Measurements from ENCODE around the gene RTKN2.
A peak's percentile ranks its signal among the peaks of the same experiment; 100 is the strongest.
"Not testable (repeated sequence)": the region's sequence is repeated elsewhere in the genome, so short reads cannot be mapped to it uniquely, and the experiment has no call there.

RTKN2 gene

GRCh38 chr10:62249957-62250356 lies 18.7 kb downstream of the RTKN2 start:
- no peak overlapping the region for H3K4me3 ChIP-seq (replicated peaks; ENCODE audit: low read depth, low read length)
- no peak for TF ChIP-seq CTCF (IDR thresholded peaks at IDR 0.05; ENCODE audit: low read depth, low read length, missing control alignments)
- DNase-seq (ENCODE audit: extremely low read depth, low read depth): no peak

GRCh38 chr10:62248465-62248864 lies 20.2 kb downstream of the RTKN2 start:
- H3K4me3 ChIP-seq (replicated peaks; ENCODE audit: low read depth, low read length): no peak overlapping the region
- TF ChIP-seq CTCF (IDR thresholded peaks at IDR 0.05; ENCODE audit: low read depth, low read length, missing control alignments): peak; percentile 4
- DNase-seq (ENCODE audit: extremely low read depth, low read depth): no peak

GRCh38 chr10:62244785-62245467 lies 23.7 kb downstream of the RTKN2 start:
- DNase-seq (ENCODE audit: extremely low read depth, low read depth): peak; percentile 62
- no peak overlapping the region for H3K4me3 ChIP-seq (replicated peaks; ENCODE audit: low read depth, low read length)
- TF ChIP-seq CTCF (IDR thresholded peaks at IDR 0.05; ENCODE audit: low read depth, low read length, missing control alignments): peak; percentile 81

- peak overlapping the region; percentile 30; the same call in 1 of the 2 replicates for H3K4me3 ChIP-seq (replicated peaks; ENCODE audit: low read depth, low read length)
- no peak for TF ChIP-seq CTCF (IDR thresholded peaks at IDR 0.05; ENCODE audit: low read depth, low read length, missing control alignments)
Observed at GRCh38 chr10:62244088-62244487, 24.6 kb downstream of the RTKN2 start.

GRCh38 chr10:62243647-62243997 lies 25.0 kb downstream of the RTKN2 start:
- DNase-seq (ENCODE audit: extremely low read depth, low read depth): no peak
- peak overlapping the region; percentile 30 for H3K4me3 ChIP-seq (replicated peaks; ENCODE audit: low read depth, low read length)
- TF ChIP-seq CTCF (IDR thresholded peaks at IDR 0.05; ENCODE audit: low read depth, low read length, missing control alignments): no peak

More at GRCh38 chr10:62244088-62244487, 24.6 kb downstream of the RTKN2 start:
- DNase-seq (ENCODE audit: extremely low read depth, low read depth): no peak

- H3K4me3 ChIP-seq (replicated peaks; ENCODE audit: low read depth, low read length): peak overlapping the region; percentile 30
Observed at GRCh38 chr10:62242965-62243646, 25.5 kb downstream of the RTKN2 start.

GRCh38 chr10:62241521-62241920 lies 27.1 kb downstream of the RTKN2 start:
- not testable (repeated sequence) for DNase-seq (ENCODE audit: extremely low read depth, low read depth); H3K4me3 ChIP-seq (replicated peaks; ENCODE audit: low read depth, low read length)

More at GRCh38 chr10:62242965-62243646, 25.5 kb downstream of the RTKN2 start:
- peak; percentile 87 for DNase-seq (ENCODE audit: extremely low read depth, low read depth)

- peak; percentile 61 for DNase-seq (ENCODE audit: extremely low read depth, low read depth)
- no peak overlapping the region for H3K4me3 ChIP-seq (replicated peaks; ENCODE audit: low read depth, low read length)
- TF ChIP-seq CTCF (IDR thresholded peaks at IDR 0.05; ENCODE audit: low read depth, low read length, missing control alignments): no peak
Observed at GRCh38 chr10:62239994-62240393, 28.6 kb downstream of the RTKN2 start.

Data from HFF-Myc (cell line).